Dermis microvascular lymphatic vessel endothelial cell (primary cell): ENCODE measurements around the gene KAZALD1. TPM values are rescaled to one million over a fixed set of nuclear protein-coding genes. Genes with fewer than 3 reads are reported as not detected.

Experiments used
- DNase-seq, 2 donors: peaks; one replicate each; pipeline versions ENCODE4 v3.0.0 to v3.0.0-alpha.2; 2010; ENCODE audit warnings: low read depth in 2 of 2
- total RNA-seq: library from RNA; depleted of rRNA; stranded (reverse); fragments of >200 nt; gene quantifications from 2 replicates; pipeline ENCODE4 v1.2.1, GENCODE V29; 2014

The KAZALD1 gene, protein sequence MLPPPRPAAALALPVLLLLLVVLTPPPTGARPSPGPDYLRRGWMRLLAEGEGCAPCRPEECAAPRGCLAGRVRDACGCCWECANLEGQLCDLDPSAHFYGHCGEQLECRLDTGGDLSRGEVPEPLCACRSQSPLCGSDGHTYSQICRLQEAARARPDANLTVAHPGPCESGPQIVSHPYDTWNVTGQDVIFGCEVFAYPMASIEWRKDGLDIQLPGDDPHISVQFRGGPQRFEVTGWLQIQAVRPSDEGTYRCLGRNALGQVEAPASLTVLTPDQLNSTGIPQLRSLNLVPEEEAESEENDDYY
- total RNA-seq = 0.38 and 0.39 TPM in 2 replicates

DNA sequence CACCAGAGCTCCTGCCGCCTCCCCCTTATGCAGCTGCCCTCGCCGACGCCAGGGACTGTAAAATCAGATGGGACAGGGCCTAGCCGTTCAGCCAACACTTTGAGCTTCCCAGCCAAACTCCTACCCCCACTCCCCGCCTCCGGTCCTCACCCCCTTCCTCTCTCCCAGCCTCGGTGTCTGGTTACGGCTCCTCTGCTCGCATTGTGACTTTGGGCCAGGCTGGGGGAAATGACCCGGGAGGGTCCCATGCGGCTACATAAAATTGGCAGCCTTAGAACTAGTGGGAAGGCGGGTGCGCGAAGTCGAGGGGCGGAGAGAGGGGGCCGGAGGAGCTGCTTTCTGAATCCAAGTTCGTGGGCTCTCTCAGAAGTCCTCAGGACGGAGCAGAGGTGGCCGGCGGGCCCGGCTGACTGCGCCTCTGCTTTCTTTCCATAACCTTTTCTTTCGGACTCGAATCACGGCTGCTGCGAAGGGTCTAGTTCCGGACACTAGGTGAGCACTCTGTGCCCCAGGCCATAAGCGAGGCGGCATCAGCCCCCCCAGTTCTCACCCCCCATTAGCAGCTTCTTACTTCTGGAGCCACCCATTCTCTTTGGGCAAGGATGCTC lies at the start of gene KAZALD1:
Gene KAZALD1, plus strand, starts transcription at position 366 of the 608 bp plus-strand sequence. CDS start 604 bp downstream, outside the sequence.
- no peak for DNase-seq

DNA sequence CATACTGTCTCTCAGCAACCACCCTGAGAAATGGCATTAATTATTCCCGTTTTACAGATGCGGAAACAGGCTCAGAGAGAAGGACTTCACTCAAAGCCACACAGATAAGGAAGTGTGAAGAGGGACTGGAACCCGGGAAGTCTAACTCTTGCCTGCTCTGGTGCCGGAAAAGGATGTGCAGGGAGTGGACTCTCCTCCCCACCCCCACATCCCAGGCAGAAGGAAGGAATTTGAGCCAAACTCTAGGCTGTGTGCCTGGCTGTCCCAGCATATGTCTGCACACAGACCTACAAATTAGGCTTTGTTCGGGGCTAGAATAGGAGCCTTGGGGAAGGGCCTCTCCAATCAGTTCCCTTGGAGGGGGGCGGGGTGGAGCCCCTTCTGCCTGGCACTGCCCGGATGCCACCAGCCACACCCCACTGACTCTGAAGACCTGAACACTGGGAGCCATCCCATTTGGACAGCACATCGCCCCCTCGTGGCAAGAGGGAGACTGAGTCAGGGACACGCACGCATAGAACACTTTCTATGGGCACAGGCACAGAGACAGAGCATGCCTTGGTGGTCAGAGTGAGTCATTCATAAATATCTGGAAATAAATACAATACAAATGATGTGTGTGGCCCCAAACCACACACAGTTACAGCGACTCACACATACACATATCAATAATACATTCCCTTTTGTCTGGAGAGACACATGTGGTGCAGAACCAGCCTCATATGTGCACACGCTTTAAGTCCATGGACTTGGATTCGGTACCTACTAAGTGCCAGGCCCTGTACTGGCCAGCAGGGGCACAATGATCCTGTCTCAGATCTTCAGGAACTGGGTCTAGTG lies 49.0 kb upstream of the KAZALD1 start:
- peak; percentile 80 to 93 for DNase-seq

DNA sequence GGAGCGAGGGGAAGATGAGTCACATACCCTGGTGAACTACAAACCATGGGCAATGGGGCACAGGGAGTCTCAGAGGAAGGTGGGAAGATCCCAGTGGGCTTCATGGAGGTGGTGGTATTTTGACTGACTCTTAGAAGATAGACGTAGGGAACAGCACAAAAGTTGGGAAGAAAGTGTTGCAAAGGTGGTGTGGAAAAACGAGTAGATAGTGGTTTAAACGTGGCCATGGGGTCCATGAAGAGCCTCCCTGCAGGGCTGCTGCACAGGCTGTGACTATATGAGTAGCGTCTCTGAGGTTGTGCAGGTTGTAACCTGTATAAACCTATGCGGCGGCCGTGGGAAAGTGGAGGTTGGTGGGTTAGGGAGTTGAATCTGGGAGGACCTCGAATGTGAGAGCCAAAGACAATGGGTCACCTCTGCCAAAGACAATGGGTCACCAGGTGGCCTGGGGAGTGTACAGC lies 48.4 kb upstream of the KAZALD1 start:
- no peak for DNase-seq

DNA sequence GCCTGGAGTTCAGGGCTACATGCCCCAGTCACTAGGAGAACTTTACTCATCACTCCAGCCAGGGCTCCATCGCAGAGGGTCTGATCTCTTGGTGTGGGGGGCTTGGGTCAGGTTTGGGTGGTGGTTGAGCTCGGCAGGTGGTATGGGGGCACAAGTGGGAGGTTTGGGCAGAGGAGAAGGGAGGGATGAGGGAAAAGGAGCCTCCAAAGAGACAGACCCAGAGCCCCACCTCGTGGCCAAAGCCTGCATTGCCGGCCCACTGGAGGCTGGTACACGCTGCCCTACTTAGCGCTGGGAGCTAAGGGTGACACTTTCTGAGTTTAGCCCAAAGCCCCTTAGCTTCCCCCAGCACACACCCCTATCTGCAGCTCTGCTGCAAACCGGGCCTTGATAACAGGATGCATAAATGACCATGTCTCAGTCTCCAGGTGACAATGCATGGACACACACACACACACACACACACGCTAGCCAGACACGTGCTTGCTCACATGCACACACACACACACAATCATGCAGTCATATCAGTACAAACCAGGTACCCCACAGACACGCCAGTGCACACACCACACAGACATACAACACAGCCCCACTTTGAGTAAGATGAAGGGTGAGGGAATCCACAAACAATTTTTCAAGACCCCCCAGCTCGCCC lies 47.4 kb upstream of the KAZALD1 start:
- peak in 1 of 2 donors; percentile 64 for DNase-seq

DNA sequence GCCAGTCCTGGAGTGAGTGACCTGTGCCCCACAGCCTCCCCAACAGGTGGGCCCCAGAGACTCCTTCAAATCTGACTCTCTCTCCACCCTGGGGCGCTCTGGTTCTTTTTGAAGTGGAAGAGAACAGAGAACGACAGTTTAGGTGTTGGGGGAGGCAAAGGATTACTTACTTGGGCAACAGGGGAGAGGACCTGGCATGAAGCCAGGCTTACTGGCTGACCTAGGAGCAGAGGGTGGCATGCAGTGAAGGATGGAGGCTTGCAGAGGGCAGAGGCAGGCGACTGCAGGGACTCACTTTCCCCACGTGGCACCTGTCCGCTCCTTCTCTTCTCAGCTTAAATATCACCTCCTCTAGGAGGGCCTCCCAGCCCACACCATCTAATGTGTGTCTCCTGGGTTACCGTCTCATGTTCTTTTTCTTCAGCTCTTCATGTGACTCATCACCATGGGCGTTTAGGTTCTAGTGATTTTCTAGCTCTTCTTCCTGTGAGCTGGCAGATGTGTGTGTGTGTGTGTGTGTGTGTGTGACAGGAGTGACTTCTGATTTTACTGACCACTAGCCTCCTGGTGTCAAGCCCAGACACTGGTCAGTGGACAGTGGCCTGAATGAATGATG lies 46.7 kb upstream of the KAZALD1 start:
- DNase-seq = peak in 1 of 2 donors; percentile 36

DNA sequence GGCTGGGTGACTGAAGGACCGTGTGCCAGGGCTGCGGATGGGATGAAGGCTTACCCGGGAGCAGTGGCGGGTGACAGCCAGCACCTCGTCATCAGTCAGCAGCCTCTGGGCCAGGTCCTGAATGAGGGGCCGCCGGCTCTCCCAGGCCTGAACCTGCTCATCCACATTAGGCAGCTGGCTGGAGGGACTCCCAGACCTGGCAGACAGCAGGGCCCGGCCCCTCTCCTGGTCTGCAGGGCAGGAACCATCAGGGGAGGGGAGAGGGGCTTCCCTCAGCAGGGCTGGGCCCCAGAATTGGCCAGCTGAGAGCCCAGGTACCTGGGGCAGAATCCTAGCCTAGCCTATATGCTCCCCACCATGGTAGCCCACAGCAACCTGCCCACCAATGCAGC lies 46.2 kb upstream of the KAZALD1 start:
- no peak for DNase-seq

DNA sequence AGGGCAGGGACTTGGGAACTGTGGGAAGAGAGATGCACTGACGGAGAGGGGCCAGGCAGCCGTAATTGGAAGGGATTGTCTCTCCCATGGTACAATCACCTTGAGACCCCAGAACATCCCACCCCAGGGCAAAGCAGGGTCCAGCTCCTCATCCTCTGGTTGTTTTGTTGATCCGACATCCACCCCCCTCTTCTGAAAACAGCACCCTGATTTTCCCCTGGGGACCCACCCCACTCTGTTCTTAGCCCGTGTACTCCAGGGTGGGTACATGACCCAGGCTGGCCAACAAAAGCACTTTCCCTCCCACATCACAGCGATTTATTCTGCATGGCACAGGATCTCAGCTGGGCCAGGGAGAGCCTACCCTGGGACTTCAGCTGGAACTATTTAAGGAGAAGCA lies 45.0 kb upstream of the KAZALD1 start:
- no peak for DNase-seq

DNA sequence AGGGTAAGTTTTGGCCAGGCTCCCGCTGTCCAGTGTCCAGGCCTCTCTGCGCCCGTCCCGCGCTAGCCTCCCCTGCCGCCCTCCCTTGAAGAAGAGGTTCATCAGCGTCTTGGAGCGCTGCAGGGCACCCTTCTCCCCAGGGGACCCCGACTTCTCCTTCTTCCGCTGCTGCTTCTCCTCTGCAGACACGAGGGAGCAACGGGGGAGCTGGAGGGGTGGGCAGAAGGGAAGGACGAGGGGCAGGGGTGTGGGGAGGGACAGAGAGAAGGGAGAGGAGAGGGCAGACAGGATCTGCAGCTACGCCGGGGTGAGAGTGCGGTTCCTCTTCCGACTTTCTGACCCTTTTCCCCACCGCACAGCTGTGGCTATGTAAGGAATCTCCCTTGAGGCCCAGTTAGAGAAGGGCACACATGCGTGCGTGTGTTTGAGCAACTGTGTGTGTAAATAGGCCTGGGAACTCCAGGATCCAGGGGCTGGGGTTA lies 43.6 kb upstream of the KAZALD1 start:
- no peak for DNase-seq

DNA sequence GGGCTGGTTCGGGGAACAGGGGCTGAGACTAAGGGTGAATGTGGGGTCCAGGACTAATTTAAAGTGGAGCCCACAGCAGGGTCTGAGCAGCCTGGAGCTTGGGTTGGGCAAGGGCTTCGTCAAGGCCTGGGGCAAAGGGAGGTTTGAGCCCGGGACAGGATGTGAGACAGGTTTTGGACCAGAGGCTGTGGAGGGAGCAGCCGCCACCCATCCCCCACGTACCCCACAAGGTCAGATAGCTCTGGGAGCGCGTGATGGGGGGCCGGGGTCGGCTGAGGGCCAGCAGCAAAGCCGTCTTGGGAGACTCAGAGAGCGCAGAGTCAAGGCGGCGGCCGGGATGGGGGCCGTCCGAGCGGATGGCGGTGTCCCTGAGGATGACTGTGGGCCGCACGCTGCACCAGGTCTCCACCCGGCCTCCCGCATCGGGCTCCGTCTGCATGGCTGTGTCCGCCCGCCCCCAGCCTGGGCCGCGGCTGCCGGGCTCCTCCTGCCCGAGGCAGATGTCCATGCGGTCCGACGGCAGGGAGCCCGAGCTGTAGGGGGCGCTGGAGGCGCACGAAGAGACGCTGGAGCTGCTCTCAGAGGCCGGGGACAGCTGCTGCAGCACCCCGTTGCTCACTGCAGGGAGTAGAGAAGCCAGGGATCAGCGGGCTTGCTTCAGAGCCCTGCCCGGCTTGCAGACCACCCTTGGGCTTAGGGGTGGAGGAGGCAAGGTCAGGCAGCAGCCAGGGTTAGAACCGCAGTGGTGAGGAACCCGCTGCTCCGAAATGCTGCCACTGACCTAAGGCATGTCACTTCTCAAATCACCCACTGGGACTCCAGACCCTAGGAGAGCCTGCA lies 43.0 kb upstream of the KAZALD1 start:
- peak; percentile 47 to 76 for DNase-seq

DNA sequence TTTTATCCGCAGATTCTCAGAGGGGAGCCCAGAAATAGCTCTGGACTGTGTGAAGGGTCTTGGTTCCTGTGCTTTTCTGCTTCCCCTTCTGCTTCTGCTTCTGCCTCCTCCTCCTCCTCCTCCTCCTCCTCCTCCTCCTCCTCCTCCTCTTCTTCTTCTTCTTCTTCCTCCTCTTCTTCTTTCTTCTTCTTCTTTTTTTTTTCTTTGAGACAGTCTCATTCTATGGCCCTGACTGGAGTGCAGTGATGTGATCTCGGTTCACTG lies 42.4 kb upstream of the KAZALD1 start:
- no peak for DNase-seq

DNA sequence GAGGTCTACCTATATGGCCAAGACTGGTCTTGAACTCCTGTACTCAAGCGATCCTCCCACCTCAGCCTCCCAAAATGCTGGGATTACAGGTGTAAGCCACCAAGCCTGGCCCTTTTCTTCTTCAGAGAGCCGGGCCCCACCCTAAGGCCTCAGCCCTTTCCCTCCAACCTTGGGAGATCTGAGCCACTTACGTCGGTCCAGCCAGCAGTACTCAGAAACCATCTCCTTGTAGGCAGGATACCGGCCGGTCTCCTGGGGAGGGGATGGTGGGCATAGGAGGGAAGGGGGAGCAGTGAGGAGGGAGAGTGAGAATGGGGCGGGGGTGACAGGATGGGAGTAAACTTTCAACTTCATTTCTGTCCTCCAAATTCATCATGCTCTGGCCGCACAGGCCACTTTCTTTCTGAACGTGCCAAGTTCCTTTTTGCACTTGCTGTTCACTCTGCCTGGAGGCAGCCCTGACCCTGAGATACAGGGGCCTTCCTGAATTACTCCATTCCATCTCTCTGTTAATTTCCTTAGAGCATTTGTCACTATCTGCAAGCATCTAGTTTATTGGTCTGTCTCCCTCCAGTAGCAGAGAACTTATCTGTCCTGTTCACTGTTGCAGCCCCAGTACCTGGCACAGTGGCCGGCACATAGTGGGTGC lies 41.2 kb upstream of the KAZALD1 start:
- no peak for DNase-seq

DNA sequence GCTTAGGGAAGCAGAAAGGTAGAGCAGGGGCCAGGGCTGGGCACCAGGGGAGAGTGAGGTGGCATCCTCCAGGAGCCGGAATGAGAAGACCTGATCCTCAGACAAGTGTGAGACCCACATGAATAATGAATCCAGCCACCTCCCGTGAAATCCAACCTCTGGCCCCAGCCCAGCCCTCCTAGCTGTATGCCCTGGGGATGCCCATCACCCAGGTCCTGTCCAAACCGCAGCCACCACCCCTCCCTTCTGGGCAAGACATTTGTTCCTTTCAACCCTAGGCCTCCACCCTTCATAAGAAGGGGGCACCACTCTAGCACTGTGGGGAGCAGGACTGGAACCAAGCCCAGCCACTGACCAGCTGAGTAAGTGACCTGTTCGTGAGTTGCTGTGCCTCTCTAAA lies 40.5 kb upstream of the KAZALD1 start:
- no peak for DNase-seq

DNA sequence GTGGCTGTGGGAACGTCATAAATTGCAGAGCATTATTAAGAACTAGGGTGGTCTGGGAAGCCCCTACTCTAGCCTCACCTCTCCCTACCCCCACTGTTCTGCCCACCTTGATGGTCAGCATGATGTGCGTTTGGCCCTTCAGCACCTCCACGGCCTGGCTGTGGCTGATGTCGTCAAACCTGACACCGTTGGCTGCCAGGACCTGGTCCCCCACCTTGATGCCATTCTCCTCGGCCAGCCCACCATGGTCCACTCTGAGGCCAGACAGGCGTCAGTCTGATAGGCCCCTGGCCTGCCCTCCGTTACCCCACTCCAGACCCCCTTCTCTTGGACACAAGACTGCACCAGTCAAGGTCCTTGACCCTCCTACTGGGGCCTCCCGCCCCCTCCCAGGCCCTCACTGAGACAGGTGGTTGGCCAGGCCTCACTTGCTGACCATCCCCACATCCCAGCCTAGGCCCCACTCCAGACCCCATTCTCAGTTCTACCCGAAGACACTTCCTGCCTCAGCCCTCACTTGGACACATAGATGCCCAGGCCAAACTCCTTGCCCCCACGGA lies 40.0 kb upstream of the KAZALD1 start:
- no peak for DNase-seq

DNA sequence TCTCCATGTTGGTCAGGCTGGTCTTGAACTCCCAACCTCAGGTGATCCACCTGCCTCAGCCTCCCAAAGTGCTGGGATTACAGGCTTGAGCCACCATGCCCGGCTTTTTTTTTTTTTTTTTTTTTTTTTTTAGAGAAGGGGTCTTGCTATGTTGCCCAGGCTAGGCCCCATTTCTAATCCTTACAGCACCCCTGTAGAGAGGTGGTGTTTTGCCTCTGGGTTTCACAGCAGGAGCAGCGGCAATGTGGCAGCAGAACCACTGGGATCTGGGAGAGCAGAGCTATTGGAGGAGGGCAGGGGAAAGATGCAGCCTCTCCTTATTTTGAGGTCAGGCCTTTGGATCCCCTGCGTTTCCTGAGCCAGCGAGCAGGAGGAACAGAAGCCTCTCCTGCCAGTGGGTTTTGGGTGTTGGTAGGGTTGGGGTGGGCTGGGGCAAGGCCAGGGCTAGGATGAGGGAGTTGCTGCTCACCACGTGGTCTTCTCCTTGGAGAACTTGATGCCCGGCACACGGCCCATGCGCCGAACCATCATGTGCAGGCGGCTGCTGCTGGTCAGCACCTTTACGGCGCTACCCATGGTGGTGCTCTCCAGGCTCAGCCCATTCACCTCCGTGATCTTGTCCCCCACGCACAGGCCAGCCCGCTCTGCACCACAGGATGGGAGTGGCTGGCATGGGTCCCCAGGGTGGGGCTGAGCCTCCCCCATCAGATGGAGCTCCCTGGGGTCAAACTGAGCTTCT lies 38.7 kb upstream of the KAZALD1 start:
- DNase-seq = no peak

DNA sequence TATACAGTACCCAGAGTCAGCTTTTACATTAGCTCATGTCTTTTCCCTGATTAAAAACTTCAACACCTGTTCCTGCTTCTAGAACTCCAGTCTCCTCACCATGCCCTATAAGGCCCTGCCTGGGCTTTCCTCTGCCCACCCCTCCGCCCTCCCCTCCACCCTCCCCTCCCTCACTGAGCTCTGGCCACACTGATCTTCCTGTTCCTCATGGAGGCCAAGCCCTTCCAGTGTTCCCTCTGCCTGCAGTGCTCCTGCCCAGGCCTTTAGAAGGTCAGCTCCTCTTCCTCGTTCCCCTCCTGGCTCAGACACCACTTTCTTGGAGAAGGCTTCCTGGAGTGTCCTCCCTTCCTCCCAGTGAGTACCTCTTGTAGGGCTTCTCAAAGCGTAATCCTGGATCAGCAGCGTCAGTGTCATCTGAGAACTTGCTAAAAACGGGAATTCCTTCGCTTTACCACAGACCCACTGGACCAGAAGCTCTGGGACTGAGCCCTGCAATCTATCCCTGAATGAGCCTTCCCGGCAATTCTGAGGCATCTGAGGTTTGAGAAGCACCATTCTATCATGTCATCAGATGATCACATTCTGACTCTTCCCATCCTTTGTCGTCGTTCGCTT lies 34.6 kb upstream of the KAZALD1 start:
- no peak for DNase-seq

DNA sequence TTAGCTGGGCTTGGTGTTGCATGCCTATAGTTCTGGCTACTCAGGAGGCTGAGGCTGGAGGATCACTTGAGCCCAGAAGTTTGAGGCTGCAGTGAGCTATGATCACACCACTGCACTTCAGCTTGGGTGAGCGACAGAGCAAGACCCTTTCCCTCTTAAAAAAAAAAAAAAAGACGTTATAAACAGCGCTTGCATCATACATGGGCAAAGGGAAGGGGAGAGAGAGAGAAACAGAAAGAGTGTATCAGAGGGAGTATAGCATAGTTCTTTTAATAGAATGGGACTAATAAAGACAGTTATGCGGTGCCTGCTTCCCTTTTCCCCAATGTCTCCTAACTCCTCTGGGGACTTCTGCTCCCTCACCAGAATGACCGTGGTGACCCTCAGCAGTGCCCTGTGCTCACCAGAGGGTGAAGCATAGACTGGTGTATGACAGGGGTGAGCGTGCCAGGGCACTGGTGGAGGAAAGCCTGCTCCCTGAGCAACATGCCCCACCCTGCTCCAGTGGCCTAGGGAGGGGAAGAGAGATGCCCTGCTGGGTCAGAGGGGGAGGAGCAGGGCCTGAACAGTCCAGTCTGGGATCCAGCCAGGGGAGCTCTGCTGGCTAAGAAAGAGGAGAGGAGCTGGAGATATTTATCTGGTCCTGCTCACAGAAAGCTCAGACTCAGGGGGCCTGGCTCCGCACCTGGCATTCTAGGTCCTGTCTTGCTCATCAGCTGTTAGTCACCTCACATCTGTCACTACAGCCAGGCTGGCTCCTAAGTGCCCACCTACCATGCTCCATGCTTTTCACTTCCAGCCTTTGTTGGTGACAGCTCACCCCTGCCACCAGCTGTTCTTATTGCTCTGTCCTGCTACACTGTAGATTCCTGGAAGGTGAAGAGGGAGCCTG lies 33.1 kb upstream of the KAZALD1 start:
- DNase-seq = no peak

DNA sequence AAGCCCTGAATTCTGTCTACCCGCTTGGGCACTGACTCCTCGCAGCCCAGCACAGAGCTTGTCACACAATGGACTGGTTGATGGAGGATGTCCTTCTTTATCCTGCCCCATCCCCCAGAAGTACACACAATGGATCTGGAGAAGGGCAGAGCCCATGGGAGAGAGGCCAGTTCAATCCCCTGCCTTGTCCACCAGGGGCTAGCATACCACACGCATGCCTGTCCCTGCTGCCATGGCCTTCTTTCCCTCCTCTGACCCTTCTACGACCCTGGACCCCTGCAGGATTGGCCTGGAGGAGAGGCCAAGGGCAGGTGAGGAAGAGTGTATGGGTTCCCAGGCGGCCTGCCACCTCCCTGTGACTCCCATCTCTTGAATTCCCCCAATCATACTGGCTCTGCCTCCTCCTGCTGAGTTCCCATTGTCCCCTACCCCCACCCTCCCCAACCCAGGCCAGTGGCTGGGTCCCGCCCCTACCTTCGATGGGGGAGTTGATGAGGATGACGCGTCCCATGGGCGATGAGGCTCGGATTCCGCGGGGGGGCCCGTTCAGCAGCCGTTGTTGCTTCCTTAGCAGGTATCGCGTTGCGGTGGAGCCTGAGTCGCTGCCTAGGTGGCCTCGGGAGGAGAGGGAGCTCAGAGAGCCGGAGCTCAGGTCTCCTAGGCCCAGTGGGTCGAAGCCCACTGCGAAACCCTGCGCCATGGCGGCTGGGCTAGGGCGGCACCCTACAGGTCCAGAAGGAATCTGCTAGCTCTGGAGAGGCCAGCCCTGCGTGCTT lies 32.1 kb upstream of the KAZALD1 start:
- DNase-seq = no peak
